GM18909 (cell line): ENCODE results near the gene NCAM1.

Experiments
- ATAC-seq: cut with Tn5 transposase; IDR thresholded peaks from one replicate; pipeline ENCODE4 v1.9.1; 2021; ENCODE audit warnings: mild to moderate bottlenecking; ENCODE audit not compliant: unreplicated experiment, poor library complexity

The NCAM1 gene

DNA sequence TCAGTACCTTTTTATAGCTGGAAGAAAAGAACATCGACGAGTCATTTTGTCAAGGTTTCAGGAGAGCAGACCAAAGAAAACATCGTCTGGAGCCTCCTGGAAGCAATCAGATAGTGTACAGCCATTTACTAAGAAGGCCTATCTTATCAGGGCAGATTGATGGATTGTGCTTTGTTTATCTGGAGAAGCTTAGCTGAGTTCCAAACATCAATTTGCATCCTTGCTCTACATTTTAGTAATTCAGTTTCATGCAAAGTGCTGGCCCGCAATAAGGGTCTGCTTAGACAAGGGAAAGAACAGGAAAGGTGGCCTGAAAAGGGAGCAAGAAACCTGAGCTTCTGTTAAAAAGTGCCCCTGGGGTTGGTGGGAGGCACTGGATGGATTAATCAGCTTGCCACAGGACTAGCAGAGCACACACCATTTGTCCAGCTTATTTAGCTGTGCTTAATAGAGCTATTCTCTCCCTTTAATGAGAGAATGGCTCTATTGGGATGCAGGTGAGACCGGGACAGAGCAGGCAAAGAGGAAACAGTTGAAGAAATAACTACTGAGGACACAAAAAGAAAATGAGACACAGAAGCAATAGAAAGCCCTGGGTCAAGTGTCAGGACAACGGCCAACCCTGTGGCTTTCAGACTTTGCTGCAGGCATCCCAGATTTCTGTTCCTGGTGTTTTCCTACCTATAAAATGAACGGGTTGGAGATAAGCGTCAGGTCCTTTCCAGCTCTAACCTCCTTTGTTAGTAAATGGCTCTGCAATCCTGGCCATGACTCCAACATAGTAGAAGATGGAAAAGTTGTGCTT is 231.1 kb downstream of the NCAM1 start:
- ATAC-seq: no peak

DNA sequence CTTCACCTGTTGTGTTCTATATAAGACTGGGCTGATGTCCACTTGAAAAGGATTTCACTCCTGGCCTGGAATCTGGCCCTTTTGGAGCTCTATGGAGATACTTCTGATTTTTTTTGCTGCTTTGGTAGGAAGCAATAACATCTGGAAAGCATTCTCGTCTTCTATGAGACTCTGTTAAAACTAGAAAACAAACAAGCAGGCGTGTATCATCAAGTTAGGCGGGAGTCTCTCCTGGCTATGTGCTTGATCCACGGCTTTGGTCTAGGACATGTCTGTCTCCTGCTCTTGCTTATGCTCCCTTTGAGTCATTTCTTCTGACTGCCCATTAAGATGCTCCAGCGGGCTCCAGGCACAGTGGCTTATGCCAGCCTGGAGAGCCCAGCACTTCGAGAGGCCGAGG is 231.8 kb downstream of the NCAM1 start:
- ATAC-seq: no peak

- ATAC-seq: no peak
Observed at GRCh38 chr11:113193946-113194345, 232.7 kb downstream of the NCAM1 start.

GRCh38 chr11:113195728-113196127 is 234.5 kb downstream of the NCAM1 start:
- ATAC-seq: no peak

DNA sequence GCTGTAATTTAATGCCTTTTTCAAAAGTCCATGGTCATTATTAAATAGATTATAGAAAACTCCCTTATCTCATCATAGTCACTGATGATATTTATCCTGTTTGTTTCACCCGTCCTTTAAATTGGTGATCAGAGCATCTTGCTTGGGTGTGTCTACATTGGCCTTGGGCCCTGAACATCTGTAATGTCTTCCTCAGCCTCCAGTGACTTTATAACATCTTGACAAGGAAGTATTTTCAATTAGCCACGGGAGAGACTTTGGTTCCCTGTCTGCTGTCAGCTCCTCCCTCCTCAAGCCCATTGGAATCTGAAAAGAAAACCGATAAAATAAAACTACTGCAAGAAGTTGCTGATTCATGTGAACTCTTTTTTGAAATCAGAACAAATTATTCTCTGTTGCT is 236.2 kb downstream of the NCAM1 start:
- no peak for ATAC-seq

GRCh38 chr11:113198972-113199661 is 237.9 kb downstream of the NCAM1 start:
- no peak for ATAC-seq

GRCh38 chr11:113199866-113200265 is 238.6 kb downstream of the NCAM1 start:
- ATAC-seq: no peak

DNA sequence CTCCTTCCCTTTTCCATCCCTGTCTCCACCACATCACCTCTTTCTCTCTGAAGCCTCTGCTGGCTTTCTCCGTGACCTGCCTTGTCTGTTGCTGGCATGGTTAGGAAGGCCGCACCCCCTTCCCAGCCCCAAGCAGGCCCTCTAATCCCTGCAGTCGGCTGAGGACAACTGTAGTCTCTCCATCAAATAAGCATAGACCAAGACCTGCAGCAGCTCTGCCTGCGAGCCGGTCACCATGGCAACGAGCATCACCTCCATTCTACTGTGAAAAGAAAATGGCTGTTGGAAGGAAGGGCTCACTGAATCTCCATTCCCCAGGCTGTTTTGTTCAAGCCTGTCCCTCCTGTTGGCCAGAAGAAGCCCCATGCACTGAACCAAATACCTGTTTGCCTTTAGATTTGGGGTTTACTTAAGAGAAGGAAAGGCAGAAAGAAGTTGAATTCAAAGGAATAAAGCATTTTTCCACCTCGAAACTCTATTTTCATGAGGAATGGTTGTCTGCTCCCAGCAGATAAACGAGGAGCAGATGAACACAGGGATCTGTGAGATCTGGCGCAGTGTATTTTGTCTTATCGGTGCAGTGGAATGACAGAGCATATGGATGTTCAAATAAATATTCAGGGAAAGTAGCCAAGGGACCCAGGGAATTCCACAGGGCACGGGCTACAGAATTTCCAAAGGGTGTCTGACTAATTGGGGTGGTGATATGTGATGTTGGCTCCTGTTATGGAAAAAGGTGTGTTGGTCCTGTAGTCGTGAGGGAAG is 240.0 kb downstream of the NCAM1 start:
- no peak for ATAC-seq

DNA sequence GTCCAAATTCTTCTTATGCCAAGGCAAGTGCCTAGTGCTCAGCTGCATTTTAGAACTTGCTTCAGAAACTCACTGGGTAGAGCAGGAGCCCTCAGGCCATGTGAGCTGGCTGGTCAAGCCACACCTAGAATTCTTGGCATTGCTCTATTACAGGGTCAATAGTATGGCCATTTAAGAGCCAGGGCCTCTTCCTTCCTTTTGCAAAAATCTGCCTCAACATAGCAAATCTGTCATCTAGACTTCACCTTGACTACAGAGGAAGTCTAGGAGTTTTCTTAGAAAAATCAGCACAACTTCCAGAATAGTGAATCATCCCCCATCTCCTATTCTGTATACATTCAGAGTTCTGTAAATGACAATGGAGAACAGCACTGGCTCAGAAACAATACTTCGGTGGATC is 241.2 kb downstream of the NCAM1 start:
- ATAC-seq: no peak

DNA sequence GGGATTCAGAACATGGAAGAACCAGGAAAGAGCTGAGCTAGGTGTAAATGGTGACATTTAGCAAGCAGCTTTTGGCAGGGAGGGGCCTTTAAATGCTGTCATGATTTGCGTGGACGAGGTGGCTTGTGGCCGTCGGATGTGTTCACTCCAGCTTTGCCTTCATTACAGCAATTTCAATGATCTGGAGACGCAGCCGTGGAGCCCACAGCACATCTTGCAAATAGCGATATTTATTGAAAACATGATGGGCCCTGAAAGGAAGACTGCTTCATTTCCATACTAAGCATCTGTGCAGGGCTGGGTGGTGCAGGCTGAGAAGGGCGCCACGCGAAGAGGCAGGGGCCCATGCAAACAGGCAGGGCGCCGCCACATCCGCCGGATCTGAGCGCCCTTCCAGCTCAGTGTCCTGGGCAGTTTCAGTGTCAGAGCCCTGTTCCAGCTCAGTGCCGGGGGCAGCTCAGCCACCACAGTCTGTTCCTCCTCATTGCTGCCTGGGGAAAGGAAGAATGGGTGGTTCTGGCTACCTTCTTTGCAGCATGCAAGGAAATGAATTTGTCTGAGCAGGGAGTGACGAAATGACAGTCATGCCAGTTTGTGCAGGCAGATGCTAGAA is 242.0 kb downstream of the NCAM1 start:
- ATAC-seq: no peak

DNA sequence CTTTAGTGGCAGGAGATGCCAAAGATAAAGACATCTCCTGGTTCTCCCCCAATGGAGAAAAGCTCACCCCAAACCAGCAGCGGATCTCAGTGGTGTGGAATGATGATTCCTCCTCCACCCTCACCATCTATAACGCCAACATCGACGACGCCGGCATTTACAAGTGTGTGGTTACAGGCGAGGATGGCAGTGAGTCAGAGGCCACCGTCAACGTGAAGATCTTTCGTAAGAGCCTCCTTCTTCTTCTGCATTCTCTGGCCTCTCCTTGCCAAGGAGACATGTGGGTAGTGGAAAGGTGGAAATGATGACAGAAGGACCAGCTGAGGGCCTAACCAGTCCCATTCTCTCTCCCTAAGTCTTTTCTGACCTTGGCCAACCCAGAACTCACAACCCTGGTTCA is 243.1 kb downstream of the NCAM1 start:
- no peak for ATAC-seq

- no peak for ATAC-seq
Observed at GRCh38 chr11:113213549-113213948, 252.3 kb downstream of the NCAM1 start.

GRCh38 chr11:113222241-113222640 is 261.0 kb downstream of the NCAM1 start:
- no peak for ATAC-seq

DNA sequence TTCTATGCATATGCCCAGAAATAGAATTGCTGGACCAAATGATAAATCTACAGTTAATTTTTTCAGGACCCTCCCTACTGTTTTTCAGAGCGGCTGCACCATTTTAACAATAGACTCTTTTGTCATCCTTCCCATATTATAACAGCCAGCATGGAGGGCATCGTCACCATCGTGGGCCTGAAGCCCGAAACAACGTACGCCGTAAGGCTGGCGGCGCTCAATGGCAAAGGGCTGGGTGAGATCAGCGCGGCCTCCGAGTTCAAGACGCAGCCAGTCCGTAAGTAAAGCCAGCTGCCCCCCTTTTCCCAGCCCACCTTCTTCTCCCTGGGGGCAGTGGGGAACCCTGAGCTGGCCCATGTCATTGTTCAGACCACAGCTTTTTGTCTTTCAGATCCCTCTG is 273.7 kb downstream of the NCAM1 start:
- ATAC-seq: no peak

- ATAC-seq: no peak
Observed at GRCh38 chr11:113237261-113237660, 276.0 kb downstream of the NCAM1 start.

GRCh38 chr11:113238721-113239120 is 277.5 kb downstream of the NCAM1 start:
- no peak for ATAC-seq

DNA sequence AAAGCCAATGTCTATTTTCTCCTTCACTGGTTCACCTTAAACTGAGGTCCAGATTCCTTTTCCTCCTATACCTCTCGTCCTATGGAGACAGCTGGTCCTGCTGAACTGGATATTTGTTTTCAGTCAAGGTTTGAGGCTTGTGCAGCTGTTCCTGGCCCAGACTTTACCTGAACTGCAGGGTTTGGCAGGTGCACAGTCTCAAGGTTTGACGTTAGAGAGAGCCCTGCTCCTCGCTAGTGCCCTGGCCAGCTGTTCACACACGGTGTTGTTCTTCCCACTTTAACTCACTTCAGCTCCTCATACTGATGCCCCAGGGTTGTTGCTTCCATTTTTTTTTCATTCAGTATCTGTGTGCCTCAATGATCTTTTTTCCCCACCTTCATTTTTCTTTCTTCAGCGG is 279.2 kb downstream of the NCAM1 start:
- ATAC-seq: no peak

DNA sequence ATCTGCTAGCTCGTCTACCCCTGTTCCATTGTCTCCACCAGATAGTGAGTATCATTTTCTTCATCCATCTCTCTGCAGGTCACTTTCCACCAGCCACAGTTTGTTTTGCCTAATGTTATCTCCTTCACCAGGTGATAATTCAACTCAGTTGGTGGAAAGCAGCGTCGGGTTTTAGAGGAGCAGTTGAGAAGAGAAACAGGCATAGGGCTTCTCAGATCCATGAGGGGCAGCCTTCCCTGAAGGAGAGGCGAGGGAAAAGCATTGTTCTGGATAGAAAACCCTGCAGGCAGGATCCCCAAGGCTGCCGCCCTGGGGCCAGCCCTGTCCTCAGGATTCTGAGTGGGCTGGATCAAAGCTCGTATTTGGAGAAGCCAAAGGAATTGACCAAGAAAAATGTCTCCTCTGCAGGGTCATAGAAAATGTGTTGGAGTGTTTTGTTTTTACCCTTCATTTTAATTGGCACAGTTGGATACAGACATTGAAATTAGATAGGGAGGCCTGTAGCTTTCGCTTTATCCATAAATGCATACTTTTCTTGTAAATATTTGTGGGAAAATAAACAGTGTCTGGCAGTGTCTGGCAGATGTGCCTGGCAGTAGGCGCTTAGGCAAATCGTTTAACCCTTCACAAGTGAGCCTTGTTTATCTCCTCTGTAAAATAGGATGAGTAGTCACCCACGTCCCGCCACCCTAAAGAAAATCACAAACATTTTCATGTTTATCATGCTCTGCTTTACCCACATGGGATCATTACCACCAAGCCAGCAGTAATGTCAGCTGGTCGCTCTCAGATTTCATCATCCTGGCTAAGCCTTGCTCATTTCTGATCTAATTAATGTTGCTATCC is 279.8 kb downstream of the NCAM1 start:
- no peak for ATAC-seq

GRCh38 chr11:113241636-113242054 is 280.4 kb downstream of the NCAM1 start:
- ATAC-seq: no peak

DNA sequence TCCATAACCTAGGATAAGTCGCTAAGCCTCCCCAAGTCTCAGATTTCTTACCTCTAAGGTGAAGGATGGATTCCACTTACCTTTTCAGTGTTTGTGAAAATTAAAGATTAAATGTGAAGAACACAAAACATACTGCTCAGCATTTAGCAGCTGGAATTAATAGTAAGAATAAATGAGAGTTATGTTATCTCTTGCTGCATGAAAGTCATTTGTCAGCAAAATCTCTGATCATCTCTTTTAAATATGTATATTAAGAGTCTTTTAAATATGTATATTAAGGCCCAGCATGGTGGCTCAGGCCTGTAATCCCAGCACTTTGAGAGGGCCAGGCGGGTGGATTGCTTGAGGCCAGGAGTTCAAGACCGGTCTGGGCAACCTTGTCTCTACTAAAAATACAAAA is 280.8 kb downstream of the NCAM1 start:
- no peak for ATAC-seq
